Measurements from ENCODE around the gene IL11. TPM values are rescaled to one million over a fixed set of nuclear protein-coding genes. Genes with fewer than 3 reads are reported as not detected.
A peak's percentile ranks its signal among the peaks of the same experiment; 100 is the strongest.

The IL11 gene
- polyA plus RNA-seq, 1 donor: 0.66 TPM

- Histone ChIP-seq H3K27me3 (ENCODE audit: control insufficient read depth, insufficient read depth, low read length) (no peaks in the 10 kb centered on the region), H3K4me3 (ENCODE audit: low read length) (no peak overlapping the region), H3K36me3 (ENCODE audit: control insufficient read depth, insufficient read depth, low read length) (peaks cover 49% of the 10 kb centered on the region), H3K9me3 (ENCODE audit: control insufficient read depth, low read depth, low read length) (no peaks in the 10 kb centered on the region), H3K4me1 (ENCODE audit: control insufficient read depth, insufficient read depth, low read length) (peaks cover 16% of the 10 kb centered on the region), H3K27ac (ENCODE audit: low read length) (no peak overlapping the region)
- WGBS (ENCODE audit: insufficient coverage, low lambda C conversion rate): no CpG with 5 or more reads among the region's 7 CpGs
- no peak for DNase-seq
Observed at GRCh38 chr19:55390461-55390880, 20.2 kb upstream of the IL11 start.

GRCh38 chr19:55389386-55390317 is 19.4 kb upstream of the IL11 start:
- Histone ChIP-seq H3K4me3 (ENCODE audit: low read length) (no peak overlapping the region), H3K4me1 (ENCODE audit: control insufficient read depth, insufficient read depth, low read length) (peaks cover 20% of the 10 kb centered on the region), H3K27ac (ENCODE audit: low read length) (no peak overlapping the region), H3K27me3 (ENCODE audit: control insufficient read depth, insufficient read depth, low read length) (no peaks in the 10 kb centered on the region), H3K36me3 (ENCODE audit: control insufficient read depth, insufficient read depth, low read length) (peaks cover 49% of the 10 kb centered on the region), H3K9me3 (ENCODE audit: control insufficient read depth, low read depth, low read length) (no peaks in the 10 kb centered on the region)
- WGBS (ENCODE audit: insufficient coverage, low lambda C conversion rate): no CpG with 5 or more reads among the region's 21 CpGs
- no peak for DNase-seq

GRCh38 chr19:55387736-55388497 is 17.7 kb upstream of the IL11 start:
- no peak for DNase-seq
- H3K36me3 ChIP-seq (ENCODE audit: control insufficient read depth, insufficient read depth, low read length): peaks cover 49% of the 10 kb centered on the region
- no peaks in the 10 kb centered on the region for H3K9me3 ChIP-seq (ENCODE audit: control insufficient read depth, low read depth, low read length)
- H3K27ac ChIP-seq (ENCODE audit: low read length): no peak overlapping the region
- no peaks in the 10 kb centered on the region for H3K27me3 ChIP-seq (ENCODE audit: control insufficient read depth, insufficient read depth, low read length)
- WGBS (ENCODE audit: insufficient coverage, low lambda C conversion rate): no CpG with 5 or more reads among the region's 24 CpGs
- peak overlapping the region; percentile 90 for H3K4me3 ChIP-seq (ENCODE audit: low read length)
- H3K4me1 ChIP-seq (ENCODE audit: control insufficient read depth, insufficient read depth, low read length): peaks cover 30% of the 10 kb centered on the region

- DNase-seq: no peak
- WGBS (ENCODE audit: insufficient coverage, low lambda C conversion rate): no CpG with 5 or more reads among the region's 33 CpGs
Observed at GRCh38 chr19:55386493-55386971, 16.3 kb upstream of the IL11 start.

GRCh38 chr19:55385724-55386492 is 15.6 kb upstream of the IL11 start, which contains the start of gene RPL28:
RPL28 (plus strand) TSS chr19:55385932; CDS start chr19:55386358, 426 bp downstream.
- peaks cover 38% of the 10 kb centered on the region for H3K36me3 ChIP-seq (ENCODE audit: control insufficient read depth, insufficient read depth, low read length)
- peak; percentile 98 to 99 for DNase-seq
- H3K4me1 ChIP-seq (ENCODE audit: control insufficient read depth, insufficient read depth, low read length): peaks cover 30% of the 10 kb centered on the region
- H3K27me3 ChIP-seq (ENCODE audit: control insufficient read depth, insufficient read depth, low read length): no peaks in the 10 kb centered on the region
- peak within 1 kb of the TSS; percentile 92 for H3K27ac ChIP-seq (ENCODE audit: low read length)
- whole genome bisulfite sequencing (ENCODE audit: insufficient coverage, low lambda C conversion rate): no CpG with 5 or more reads among the region's 68 CpGs
- no peaks in the 10 kb centered on the region for H3K9me3 ChIP-seq (ENCODE audit: control insufficient read depth, low read depth, low read length)
- peak within 1 kb of the TSS; percentile 90 for H3K4me3 ChIP-seq (ENCODE audit: low read length)

More at GRCh38 chr19:55386493-55386971, 16.3 kb upstream of the IL11 start:
- H3K4me1 ChIP-seq (ENCODE audit: control insufficient read depth, insufficient read depth, low read length): peaks cover 30% of the 10 kb centered on the region
- H3K27me3 ChIP-seq (ENCODE audit: control insufficient read depth, insufficient read depth, low read length): no peaks in the 10 kb centered on the region
- H3K4me3 ChIP-seq (ENCODE audit: low read length): peak overlapping the region; percentile 90
- H3K27ac ChIP-seq (ENCODE audit: low read length): peak overlapping the region; percentile 57
- no peaks in the 10 kb centered on the region for H3K9me3 ChIP-seq (ENCODE audit: control insufficient read depth, low read depth, low read length)
- H3K36me3 ChIP-seq (ENCODE audit: control insufficient read depth, insufficient read depth, low read length): peaks cover 44% of the 10 kb centered on the region

GRCh38 chr19:55384920-55385723 is 14.9 kb upstream of the IL11 start:
- Histone ChIP-seq H3K27me3 (ENCODE audit: control insufficient read depth, insufficient read depth, low read length) (no peaks in the 10 kb centered on the region), H3K36me3 (ENCODE audit: control insufficient read depth, insufficient read depth, low read length) (peaks cover 32% of the 10 kb centered on the region), H3K9me3 (ENCODE audit: control insufficient read depth, low read depth, low read length) (no peaks in the 10 kb centered on the region), H3K4me1 (ENCODE audit: control insufficient read depth, insufficient read depth, low read length) (peaks cover 30% of the 10 kb centered on the region), H3K27ac (ENCODE audit: low read length) (peak overlapping the region; percentile 92), H3K4me3 (ENCODE audit: low read length) (peak overlapping the region; percentile 90)
- no CpG with 5 or more reads among the region's 34 CpGs for WGBS (ENCODE audit: insufficient coverage, low lambda C conversion rate)
- DNase-seq: peak; percentile 94 to 97

GRCh38 chr19:55384131-55384919 is 14.1 kb upstream of the IL11 start, which contains the start of gene TMEM238:
TMEM238 (minus strand) TSS chr19:55384292; CDS start chr19:55384259, 33 bp downstream.
- no peaks in the 10 kb centered on the region for H3K9me3 ChIP-seq (ENCODE audit: control insufficient read depth, low read depth, low read length)
- H3K27me3 ChIP-seq (ENCODE audit: control insufficient read depth, insufficient read depth, low read length): no peaks in the 10 kb centered on the region
- peak within 1 kb of the TSS; percentile 90 for H3K4me3 ChIP-seq (ENCODE audit: low read length)
- peaks cover 24% of the 10 kb centered on the region for H3K36me3 ChIP-seq (ENCODE audit: control insufficient read depth, insufficient read depth, low read length)
- WGBS (ENCODE audit: insufficient coverage, low lambda C conversion rate): no CpG with 5 or more reads among the region's 72 CpGs
- DNase-seq: peak in 1 of 2 donors; percentile 83
- peak within 1 kb of the TSS; percentile 92 for H3K27ac ChIP-seq (ENCODE audit: low read length)
- H3K4me1 ChIP-seq (ENCODE audit: control insufficient read depth, insufficient read depth, low read length): peaks cover 30% of the 10 kb centered on the region

- peak overlapping the region; percentile 44 for H3K4me3 ChIP-seq (ENCODE audit: low read length)
- DNase-seq: peak in 1 of 2 donors; percentile 80
- no CpG with 5 or more reads among the region's 88 CpGs for WGBS (ENCODE audit: insufficient coverage, low lambda C conversion rate)
- H3K9me3 ChIP-seq (ENCODE audit: control insufficient read depth, low read depth, low read length): no peaks in the 10 kb centered on the region
- peaks cover 30% of the 10 kb centered on the region for H3K4me1 ChIP-seq (ENCODE audit: control insufficient read depth, insufficient read depth, low read length)
- peak overlapping the region; percentile 55 for H3K27ac ChIP-seq (ENCODE audit: low read length)
- H3K36me3 ChIP-seq (ENCODE audit: control insufficient read depth, insufficient read depth, low read length): peaks cover 16% of the 10 kb centered on the region
- no peaks in the 10 kb centered on the region for H3K27me3 ChIP-seq (ENCODE audit: control insufficient read depth, insufficient read depth, low read length)
Observed at GRCh38 chr19:55383279-55384130, 13.2 kb upstream of the IL11 start.
